Panc1 (cell line): ENCODE results near the gene MTHFD2L.

ENCODE experiments used
- CTCF ChIP-seq: fragments of 450-650 bp; IDR thresholded peaks from 2 replicates; pipeline ENCODE4 v1.5.1; 2017; ENCODE audit warnings: mild to moderate bottlenecking
- TCF7L2 ChIP-seq: IDR thresholded peaks from 2 replicates; pipeline ENCODE4 v1.6.1; 2011; ENCODE audit warnings: mild to moderate bottlenecking, low read depth, low read length, inconsistent platforms

GRCh38 chr4:74112399-74113105 lies 45.4 kb upstream of the MTHFD2L start:
- TF ChIP-seq CTCF (no peak), TCF7L2 (no peak)
